HepG2 (cell line): ENCODE measurements around the gene FGF1. TPM values are rescaled to one million over a fixed set of nuclear protein-coding genes. Genes with fewer than 3 reads are reported as not detected.

Experiments used
- ATAC-seq: fragments of 200-7000 bp; cut with Tn5 transposase; 3 replicates; pipeline ENCODE4 v1.9.1; 2020; ENCODE audit warnings: mild to moderate bottlenecking, moderate library complexity
- BruUV-seq: library from RNA; stranded (reverse); fragments of 400-500 nt; replicated peaks from 2 replicates; lab custom pipeline; 2021; lab: Mats Ljungman, UMichigan
- CTCF ChIA-PET: fragments of 300-600 bp; formaldehyde crosslinking; extraction: SDS; loops from one replicate; lab custom pipeline; 2021; ENCODE audit warnings: low total read pairs, inconsistent platforms, low intra/inter-chr PET ratio; lab: Yijun Ruan, JAX
- POLR2A ChIA-PET: fragments of 350-600 bp; sonication (Branson Sonifier 250); formaldehyde crosslinking; loops from one replicate; lab custom pipeline; 2020; ENCODE audit warnings: antibody characterized with exemption, inconsistent platforms; lab: Yijun Ruan, JAX
- DNase-seq: peaks from one replicate; pipeline ENCODE4 v3.0.0-alpha.2; 2015; ENCODE audit warnings: low spot score
- FAIRE-seq: peaks from 3 replicates; lab custom pipeline; 2011; peaks lifted over from hg19 to GRCh38; lab: Jason Lieb, UNC
- H2AFZ ChIP-seq: one replicate; pipeline ENCODE4 v1.6.1; 2011; ENCODE audit warnings: low read length, inconsistent platforms
- H3K27ac ChIP-seq: fragments of 300-600 bp; 3 replicates; pipeline ENCODE4 v1.8.0; 2011; ENCODE audit warnings: mixed run types, mild to moderate bottlenecking, mixed read lengths, low read length, inconsistent platforms; ENCODE audit not compliant: insufficient read depth; ENCODE audit errors: extremely low read length
- H3K27me3 ChIP-seq, 2 experiments: fragments of 200-600 bp in 1 of 2; 2 replicates in 1 of 2; 3 replicates in 1 of 2; pipeline versions ENCODE4 v1.6.0 to v1.8.0; 2011; ENCODE audit warnings: low read length in 2 of 2, mild to moderate bottlenecking in 2 of 2, moderate library complexity in 2 of 2, inconsistent platforms in 1 of 2; ENCODE audit not compliant: insufficient read depth in 2 of 2, control insufficient read depth in 1 of 2
- H3K36me3 ChIP-seq, 2 experiments: fragments of 200-600 bp in 1 of 2; replicated peaks in 1 of 2; 2 replicates in 1 of 2; 3 replicates in 1 of 2; pipeline versions ENCODE4 v1.5.1 to v1.8.0; 2011; ENCODE audit warnings: low read length in 2 of 2, inconsistent platforms in 1 of 2; ENCODE audit not compliant: insufficient read depth in 2 of 2, control insufficient read depth in 1 of 2
- H3K4me1 ChIP-seq: 2 replicates; pipeline ENCODE4 v1.5.1; 2012; ENCODE audit warnings: low read length, inconsistent platforms; ENCODE audit not compliant: insufficient read depth
- H3K4me2 ChIP-seq: 2 replicates; pipeline ENCODE4 v1.6.0; 2011; ENCODE audit warnings: low read depth, low read length, inconsistent platforms
- H3K4me3 ChIP-seq, 3 experiments: fragments of 200-600 bp in 1 of 3; sonication (generic), shearing (Covaris generic) in 1 of 3; replicated peaks in 1 of 3; 2 replicates each; pipeline ENCODE4 v1.5.1; 2011 to 2016; ENCODE audit warnings: low read length in 3 of 3, inconsistent platforms in 2 of 3, low read depth in 2 of 3, mild to moderate bottlenecking in 2 of 3, control low read depth in 1 of 3, mixed read lengths in 1 of 3; ENCODE audit not compliant: insufficient read depth in 1 of 3
- H3K79me2 ChIP-seq: one replicate; pipeline ENCODE4 v1.6.1; 2011; ENCODE audit warnings: low read length, inconsistent platforms; ENCODE audit not compliant: insufficient read depth
- H3K9ac ChIP-seq: 2 replicates; pipeline ENCODE4 v1.6.0; 2011; ENCODE audit warnings: mild to moderate bottlenecking, low read depth, low read length, inconsistent platforms; ENCODE audit not compliant: insufficient read depth
- H3K9me3 ChIP-seq: 2 replicates; pipeline ENCODE4 v1.5.1; 2012; ENCODE audit warnings: mild to moderate bottlenecking, low read length
- H4K20me1 ChIP-seq: 2 replicates; pipeline ENCODE4 v1.6.0; 2011; ENCODE audit warnings: inconsistent platforms, mild to moderate bottlenecking, low read length, moderate library complexity; ENCODE audit not compliant: insufficient read depth
- EED ChIP-seq: sonication (generic); formaldehyde crosslinking; IDR thresholded peaks from 2 replicates; pipeline ENCODE4 v1.5.0; 2020; ENCODE audit warnings: mild to moderate bottlenecking, missing genetic modification reagents
- HDAC6 ChIP-seq: fragments of 200-600 bp; sonication (generic); IDR thresholded peaks from 2 replicates; pipeline ENCODE4 v1.7.0; 2017; ENCODE audit warnings: mild to moderate bottlenecking, antibody characterized with exemption, low read length, low read depth
- LCORL ChIP-seq, 2 experiments: fragments of 450-650 bp in 1 of 2; sonication (generic) in 1 of 2; formaldehyde crosslinking in 1 of 2; IDR thresholded peaks; 2 replicates each; pipeline versions ENCODE4 v1.5.0 to v1.6.1; 2017 to 2020; ENCODE audit warnings: antibody characterized with exemption in 1 of 2, missing genetic modification reagents in 1 of 2
- MAFF ChIP-seq: IDR thresholded peaks from 2 replicates; pipeline ENCODE4 v1.6.1; 2011; ENCODE audit warnings: low read depth, low read length, improper control_type of control experiment
- PBX2 ChIP-seq: IDR thresholded peaks from 2 replicates; pipeline ENCODE4 v1.6.1; 2016; ENCODE audit warnings: control low read depth
- SCMH1 ChIP-seq: sonication (generic); formaldehyde crosslinking; IDR thresholded peaks from 2 replicates; pipeline ENCODE4 v1.9.0; 2021; ENCODE audit warnings: missing genetic modification reagents, mild to moderate bottlenecking, borderline replicate concordance
- SMARCC2 ChIP-seq: fragments of 450-650 bp; IDR thresholded peaks from 2 replicates; pipeline ENCODE4 v1.6.1; 2017; ENCODE audit warnings: antibody characterized with exemption, mild to moderate bottlenecking
- SP5 ChIP-seq: IDR thresholded peaks from 2 replicates; pipeline ENCODE4 v1.6.1; 2016; ENCODE audit warnings: low read depth, borderline replicate concordance
- TARDBP ChIP-seq: sonication (generic); formaldehyde crosslinking; IDR thresholded peaks from 2 replicates; pipeline ENCODE4 v1.8.0; 2022; ENCODE audit warnings: mild to moderate bottlenecking, missing genetic modification reagents
- XBP1 ChIP-seq: sonication (generic); formaldehyde crosslinking; IDR thresholded peaks from 2 replicates; pipeline ENCODE4 v1.5.0; 2020; ENCODE audit warnings: missing genetic modification reagents
- ZBTB46 ChIP-seq: sonication (generic); formaldehyde crosslinking; IDR thresholded peaks from 2 replicates; pipeline ENCODE4 v1.4.0; 2020; ENCODE audit warnings: mild to moderate bottlenecking, missing genetic modification reagents, borderline replicate concordance
- ZBTB7B ChIP-seq: sonication (generic); formaldehyde crosslinking; IDR thresholded peaks from 2 replicates; pipeline ENCODE4 v1.4.0; 2020; ENCODE audit warnings: missing genetic modification reagents
- ZNF274 ChIP-seq: sonication (generic); formaldehyde crosslinking; IDR thresholded peaks from 2 replicates; pipeline ENCODE4 v1.5.1; 2020; ENCODE audit warnings: mild to moderate bottlenecking, missing genetic modification reagents
- ZNF296 ChIP-seq: sonication (generic); formaldehyde crosslinking; conservative IDR thresholded peaks from 2 replicates; pipeline ENCODE4 v1.5.0; 2020; ENCODE audit warnings: mild to moderate bottlenecking, missing genetic modification reagents
- ZNF335 ChIP-seq: sonication (generic); formaldehyde crosslinking; IDR thresholded peaks from 2 replicates; pipeline ENCODE4 v1.4.0; 2020; ENCODE audit warnings: missing genetic modification reagents
- ZNF644 ChIP-seq: IDR thresholded peaks from 2 replicates; pipeline ENCODE4 v1.6.1; 2016; ENCODE audit warnings: low read depth
- ZNF816 ChIP-seq: sonication (generic); formaldehyde crosslinking; IDR thresholded peaks from 2 replicates; pipeline ENCODE4 v1.8.0; 2022; ENCODE audit warnings: missing genetic modification reagents, mild to moderate bottlenecking, borderline replicate concordance
- WGBS: methylation state at CpG from one replicate; pipeline ENCODE4 v1.1.6; 2017; ENCODE audit warnings: low lambda C conversion rate; 5-methylcytosine and 5-hydroxymethylcytosine counted together
- in situ Hi-C: cut with HindIII; loops from 2 replicates; pipeline ENCODE4 v1.10.0; 2017; ENCODE audit warnings: low pct_unique_long_range_greater_than_20kb; ENCODE audit not compliant: extremely low pct_ligation_motif_present
- intact Hi-C: fragments of 100-400 bp; cut with micrococcal nuclease; formaldehyde crosslinking; loops from one replicate; pipeline ENCODE4 v1.10.0; 2022; ENCODE audit not compliant: unreplicated experiment
- polyA plus RNA-seq, 8 experiments: library from polyadenylated mRNA; depleted of rRNA in 3 of 8; stranded (reverse) in 7 of 8; unstranded in 1 of 8; fragments of >200 nt; fragmentation: Illumina TruSeq in 4 of 8; extraction: Trizol in 4 of 8; gene quantifications; 2 replicates each; pipeline versions ENCODE4 v1.2.1 to v1.2.3, GENCODE V29; 2011 to 2016; ENCODE audit warnings: low read depth in 4 of 8, missing spikeins in 1 of 8, mixed read lengths in 1 of 8; ENCODE audit not compliant: insufficient read depth in 1 of 8
- total RNA-seq, 5 experiments: library from RNA; depleted of rRNA; stranded (reverse); fragments of >200 nt; fragmentation: Illumina TruSeq; extraction: Trizol; gene quantifications; 2 replicates each; pipeline ENCODE4 v1.2.3, GENCODE V29; 2016; ENCODE audit warnings: low read depth in 1 of 5
- TF ChIP-seq, protein P1 (sequence below): sonication (generic); formaldehyde crosslinking; IDR thresholded peaks from 2 replicates; pipeline ENCODE4 v1.8.1; 2023; ENCODE audit warnings: missing genetic modification reagents, inconsistent platforms, borderline replicate concordance

Gene FGF1
- total and polyA plus RNA-seq, 2 of the 13 experiments (the other 11 are each of a cell fraction or from before 2014, with no cell fraction given): not detected

DNA sequence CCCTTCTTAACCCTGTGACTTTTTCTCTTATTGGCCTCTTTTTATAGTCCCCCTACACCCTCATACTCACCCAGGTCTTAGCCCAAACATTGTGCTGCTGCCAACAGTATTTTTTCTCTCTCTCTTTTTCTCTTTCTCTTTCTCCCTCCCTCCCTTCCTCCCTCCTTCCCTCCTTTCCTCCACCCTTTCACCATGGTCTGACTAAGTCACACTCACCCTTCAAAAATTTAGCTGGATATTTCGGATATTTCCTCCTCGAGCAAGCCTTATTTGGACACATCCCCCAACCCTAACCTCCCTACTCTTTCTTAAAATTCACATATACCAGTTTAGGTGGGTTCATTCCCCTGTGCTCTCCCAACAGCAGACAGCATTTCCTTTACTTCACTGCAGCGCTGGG lies 64.7 kb downstream of the FGF1 start:
- Histone ChIP-seq H3K4me3 (no peak overlapping the region), H3K27ac (no peak overlapping the region), H3K27me3 (no peaks in the 10 kb centered on the region), H3K36me3 (no peaks in the 10 kb centered on the region), H3K4me1 (0 out of 2 replicates have a peak, but pooled peaks cover 7% of the 10 kb centered on the region), H3K4me2 (no peak overlapping the region), H3K79me2 (no peaks in the 10 kb centered on the region), H3K9me3 (no peaks in the 10 kb centered on the region), H4K20me1 (no peaks in the 10 kb centered on the region), H3K9ac (no peak overlapping the region), H2AFZ (no peak overlapping the region)
- no peak for FAIRE-seq
- BruUV-seq: no TSS peak
- TF ChIP-seq ZNF274 (CRISPR knock-in tag) (no peak), HDAC6 (no peak), SP5 (no peak), ZNF816 (CRISPR knock-in tag) (no peak), LCORL (IDR thresholded peaks at IDR 0.05) (no peak), LCORL (CRISPR knock-in tag; IDR thresholded peaks at IDR 0.05) (no peak), ZNF335 (no peak), XBP1 (CRISPR knock-in tag) (no peak), PBX2 (CRISPR knock-in tag) (no peak), EED (CRISPR knock-in tag) (no peak), SCMH1 (no peak), ZBTB46 (CRISPR knock-in tag) (no peak), MAFF (no peak), SMARCC2 (no peak), TARDBP (CRISPR knock-in tag) (no peak), ZNF296 (CRISPR knock-in tag) (no peak), ZBTB7B (CRISPR knock-in tag) (no peak), ZNF644 (CRISPR knock-in tag) (no peak)
- TF ChIP-seq, protein P1, sequence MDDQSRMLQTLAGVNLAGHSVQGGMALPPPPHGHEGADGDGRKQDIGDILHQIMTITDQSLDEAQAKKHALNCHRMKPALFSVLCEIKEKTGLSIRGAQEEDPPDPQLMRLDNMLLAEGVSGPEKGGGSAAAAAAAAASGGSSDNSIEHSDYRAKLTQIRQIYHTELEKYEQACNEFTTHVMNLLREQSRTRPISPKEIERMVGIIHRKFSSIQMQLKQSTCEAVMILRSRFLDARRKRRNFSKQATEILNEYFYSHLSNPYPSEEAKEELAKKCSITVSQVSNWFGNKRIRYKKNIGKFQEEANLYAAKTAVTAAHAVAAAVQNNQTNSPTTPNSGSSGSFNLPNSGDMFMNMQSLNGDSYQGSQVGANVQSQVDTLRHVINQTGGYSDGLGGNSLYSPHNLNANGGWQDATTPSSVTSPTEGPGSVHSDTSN (CRISPR knock-in tag): no peak
- no peak for ATAC-seq
- WGBS: 23% methylated on average over 3 of the region's 3 CpGs
- intact Hi-C loops (no loop called here), in situ Hi-C loops (no loop called here)
- POLR2A ChIA-PET: no interaction called here
- no peak for DNase-seq
- CTCF ChIA-PET: no interaction called here
